HepG2 (cell line): ENCODE data around the gene TRIO. TPM values are rescaled to one million over a fixed set of nuclear protein-coding genes. Genes with fewer than 3 reads are reported as not detected.

Experiments used
- ARNT2 ChIP-seq: sonication (generic); formaldehyde crosslinking; IDR thresholded peaks from 2 replicates; pipeline ENCODE4 v1.8.0; 2022; ENCODE audit warnings: mild to moderate bottlenecking, low read depth, missing genetic modification reagents, moderate library complexity
- ASH2L ChIP-seq: fragments of 300-600, 200-600 bp; sonication (generic); IDR thresholded peaks from 2 replicates; pipeline ENCODE4 v1.7.0; 2017; ENCODE audit warnings: low read depth, mild to moderate bottlenecking, moderate library complexity, mixed read lengths, low read length; ENCODE audit not compliant: insufficient read length
- CAMTA2 ChIP-seq: sonication (generic); formaldehyde crosslinking; IDR thresholded peaks from 2 replicates; pipeline ENCODE4 v1.4.0; 2020; ENCODE audit warnings: mild to moderate bottlenecking, missing genetic modification reagents, borderline replicate concordance
- CHD2 ChIP-seq: IDR thresholded peaks from 2 replicates; pipeline ENCODE4 v1.6.1; 2011; ENCODE audit warnings: low read depth, low read length, improper control_type of control experiment
- FOXM1 ChIP-seq: sonication (generic); formaldehyde crosslinking; IDR thresholded peaks from 2 replicates; pipeline ENCODE4 v1.5.0; 2020; ENCODE audit warnings: missing genetic modification reagents
- HDAC2 ChIP-seq: sonication (generic); formaldehyde crosslinking; IDR thresholded peaks from 2 replicates; pipeline ENCODE4 v1.4.0; 2020; ENCODE audit warnings: missing genetic modification reagents
- PHF21A ChIP-seq: sonication (generic); formaldehyde crosslinking; IDR thresholded peaks from 2 replicates; pipeline ENCODE4 v1.5.0; 2020; ENCODE audit warnings: mild to moderate bottlenecking, missing genetic modification reagents
- RFX3 ChIP-seq: IDR thresholded peaks from 2 replicates; pipeline ENCODE4 v1.6.1; 2016; ENCODE audit warnings: missing biosample characterization, missing genetic modification reagents
- SMARCE1 ChIP-seq: fragments of 450-650 bp; IDR thresholded peaks from 2 replicates; pipeline ENCODE4 v1.6.1; 2017; ENCODE audit warnings: borderline replicate concordance
- SOX5 ChIP-seq: IDR thresholded peaks from 2 replicates; pipeline ENCODE4 v1.6.1; 2016; ENCODE audit warnings: borderline replicate concordance
- ZKSCAN1 ChIP-seq: fragments of 150-350 bp; IDR thresholded peaks from 2 replicates; pipeline ENCODE4 v1.6.1; 2014; ENCODE audit warnings: low read length
- ZMYM3 ChIP-seq: sonication (generic); formaldehyde crosslinking; IDR thresholded peaks from 2 replicates; pipeline ENCODE4 v1.5.1; 2020; ENCODE audit warnings: mild to moderate bottlenecking, missing genetic modification reagents
- ZNF460 ChIP-seq: sonication (generic); formaldehyde crosslinking; IDR thresholded peaks from 2 replicates; pipeline ENCODE4 v1.5.1; 2020; ENCODE audit warnings: missing genetic modification reagents, mild to moderate bottlenecking, borderline replicate concordance
- polyA plus RNA-seq, 8 experiments: library from polyadenylated mRNA; depleted of rRNA in 3 of 8; stranded (reverse) in 7 of 8; unstranded in 1 of 8; fragments of >200 nt; fragmentation: Illumina TruSeq in 4 of 8; extraction: Trizol in 4 of 8; gene quantifications; 2 replicates each; pipeline versions ENCODE4 v1.2.1 to v1.2.3, GENCODE V29; 2011 to 2016; ENCODE audit warnings: low read depth in 4 of 8, missing spikeins in 1 of 8, mixed read lengths in 1 of 8; ENCODE audit not compliant: insufficient read depth in 1 of 8
- total RNA-seq, 5 experiments: library from RNA; depleted of rRNA; stranded (reverse); fragments of >200 nt; fragmentation: Illumina TruSeq; extraction: Trizol; gene quantifications; 2 replicates each; pipeline ENCODE4 v1.2.3, GENCODE V29; 2016; ENCODE audit warnings: low read depth in 1 of 5
- TF ChIP-seq, protein P1 (sequence below): sonication (generic); formaldehyde crosslinking; IDR thresholded peaks from 2 replicates; pipeline ENCODE4 v1.8.1; 2023; ENCODE audit warnings: mild to moderate bottlenecking, inconsistent platforms, moderate library complexity, missing genetic modification reagents, borderline replicate concordance
- TF ChIP-seq, protein P2 (sequence below): sonication (generic); formaldehyde crosslinking; conservative IDR thresholded peaks from 2 replicates; pipeline ENCODE4 v1.8.0; 2022; ENCODE audit warnings: low read depth, missing genetic modification reagents
- TF ChIP-seq, protein P3 (sequence below): sonication (generic); formaldehyde crosslinking; conservative IDR thresholded peaks from 2 replicates; pipeline ENCODE4 v1.8.0; 2022; ENCODE audit warnings: mild to moderate bottlenecking, moderate library complexity, missing genetic modification reagents
- TF ChIP-seq, protein P4 (sequence below): sonication (generic); formaldehyde crosslinking; IDR thresholded peaks from 2 replicates; pipeline ENCODE4 v1.5.0; 2020; ENCODE audit warnings: mild to moderate bottlenecking, missing genetic modification reagents
- TF ChIP-seq, protein P5 (sequence below): sonication (generic); formaldehyde crosslinking; IDR thresholded peaks from 2 replicates; pipeline ENCODE4 v1.4.0; 2020; ENCODE audit warnings: mild to moderate bottlenecking, missing genetic modification reagents

The TRIO gene
- total and polyA plus RNA-seq, 2 of the 13 experiments (the other 11 are each of a cell fraction or from before 2014, with no cell fraction given): 45.2 to 45.9 TPM

DNA sequence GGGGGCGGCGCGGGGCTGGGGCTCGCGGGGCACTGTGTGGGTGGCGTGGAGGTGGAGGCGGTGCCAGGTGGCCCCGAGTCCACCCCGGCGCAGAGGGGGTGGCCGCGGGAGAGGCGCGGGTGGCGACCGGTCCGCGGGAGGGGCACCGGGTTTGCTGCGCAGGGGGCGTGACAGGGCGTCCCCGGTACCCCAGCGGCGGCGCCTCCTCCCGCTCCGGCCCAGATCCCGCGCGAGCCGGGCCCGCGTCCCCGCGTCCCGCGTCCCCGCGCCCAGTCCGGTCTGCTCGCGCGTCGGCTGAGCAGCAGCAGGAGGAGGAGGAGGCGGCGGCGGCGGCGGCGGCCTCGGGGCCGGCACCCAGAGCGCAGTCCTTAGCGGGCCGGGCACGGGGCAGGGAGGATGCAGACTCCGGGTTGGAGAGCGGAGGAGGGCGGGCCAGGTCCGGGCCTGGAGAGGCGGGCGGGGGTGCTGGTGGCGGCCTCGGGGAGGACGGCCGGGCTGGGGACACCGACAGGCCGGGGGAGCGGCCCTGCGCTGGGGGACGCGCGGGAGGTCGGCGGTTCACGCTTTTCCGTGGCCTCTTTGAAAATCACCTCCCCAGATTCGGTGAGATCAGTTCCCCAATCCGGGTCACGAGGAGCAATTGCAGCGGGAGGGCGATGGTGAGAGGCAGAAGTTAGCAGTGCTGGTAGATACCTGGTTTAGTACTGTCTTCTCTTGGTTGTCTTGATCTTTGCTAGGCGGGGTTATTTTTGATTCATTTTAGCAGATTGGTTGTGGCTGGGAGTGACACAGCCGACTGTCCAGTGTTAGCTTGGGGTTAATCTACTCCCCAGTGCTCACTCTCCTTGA lies 1.7 kb downstream of the TRIO start (continued):
- TF ChIP-seq, protein P1, sequence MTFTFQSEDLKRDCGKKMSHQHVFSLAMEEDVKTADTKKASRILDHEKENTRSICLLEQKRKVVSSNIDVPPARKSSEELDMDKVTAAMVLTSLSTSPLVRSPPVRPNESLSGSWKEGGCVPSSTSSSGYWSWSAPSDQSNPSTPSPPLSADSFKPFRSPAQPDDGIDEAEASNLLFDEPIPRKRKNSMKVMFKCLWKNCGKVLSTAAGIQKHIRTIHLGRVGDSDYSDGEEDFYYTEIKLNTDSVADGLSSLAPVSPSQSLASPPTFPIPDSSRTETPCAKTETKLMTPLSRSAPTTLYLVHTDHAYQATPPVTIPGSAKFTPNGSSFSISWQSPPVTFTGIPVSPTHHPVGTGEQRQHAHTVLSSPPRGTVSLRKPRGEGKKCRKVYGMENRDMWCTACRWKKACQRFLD (CRISPR knock-in tag): peak; percentile 29; the same call in 1 of the 2 replicates
- TF ChIP-seq ASH2L (peak; percentile 70), RFX3 (no peak), HDAC2 (CRISPR knock-in tag) (no peak), CAMTA2 (CRISPR knock-in tag) (no peak), FOXM1 (CRISPR knock-in tag) (no peak), PHF21A (CRISPR knock-in tag) (peak; percentile 35; the same call in 1 of the 2 replicates), ARNT2 (CRISPR knock-in tag) (no peak; the same call in 1 of the 2 replicates), ZMYM3 (CRISPR knock-in tag) (no peak), ZKSCAN1 (no peak), ZNF460 (no peak), CHD2 (peak; percentile 89), SMARCE1 (no peak), SOX5 (no peak)
- TF ChIP-seq, protein P2, sequence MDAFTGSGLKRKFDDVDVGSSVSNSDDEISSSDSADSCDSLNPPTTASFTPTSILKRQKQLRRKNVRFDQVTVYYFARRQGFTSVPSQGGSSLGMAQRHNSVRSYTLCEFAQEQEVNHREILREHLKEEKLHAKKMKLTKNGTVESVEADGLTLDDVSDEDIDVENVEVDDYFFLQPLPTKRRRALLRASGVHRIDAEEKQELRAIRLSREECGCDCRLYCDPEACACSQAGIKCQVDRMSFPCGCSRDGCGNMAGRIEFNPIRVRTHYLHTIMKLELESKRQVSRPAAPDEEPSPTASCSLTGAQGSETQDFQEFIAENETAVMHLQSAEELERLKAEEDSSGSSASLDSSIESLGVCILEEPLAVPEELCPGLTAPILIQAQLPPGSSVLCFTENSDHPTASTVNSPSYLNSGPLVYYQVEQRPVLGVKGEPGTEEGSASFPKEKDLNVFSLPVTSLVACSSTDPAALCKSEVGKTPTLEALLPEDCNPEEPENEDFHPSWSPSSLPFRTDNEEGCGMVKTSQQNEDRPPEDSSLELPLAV (CRISPR knock-in tag): no peak
- TF ChIP-seq, protein P3, sequence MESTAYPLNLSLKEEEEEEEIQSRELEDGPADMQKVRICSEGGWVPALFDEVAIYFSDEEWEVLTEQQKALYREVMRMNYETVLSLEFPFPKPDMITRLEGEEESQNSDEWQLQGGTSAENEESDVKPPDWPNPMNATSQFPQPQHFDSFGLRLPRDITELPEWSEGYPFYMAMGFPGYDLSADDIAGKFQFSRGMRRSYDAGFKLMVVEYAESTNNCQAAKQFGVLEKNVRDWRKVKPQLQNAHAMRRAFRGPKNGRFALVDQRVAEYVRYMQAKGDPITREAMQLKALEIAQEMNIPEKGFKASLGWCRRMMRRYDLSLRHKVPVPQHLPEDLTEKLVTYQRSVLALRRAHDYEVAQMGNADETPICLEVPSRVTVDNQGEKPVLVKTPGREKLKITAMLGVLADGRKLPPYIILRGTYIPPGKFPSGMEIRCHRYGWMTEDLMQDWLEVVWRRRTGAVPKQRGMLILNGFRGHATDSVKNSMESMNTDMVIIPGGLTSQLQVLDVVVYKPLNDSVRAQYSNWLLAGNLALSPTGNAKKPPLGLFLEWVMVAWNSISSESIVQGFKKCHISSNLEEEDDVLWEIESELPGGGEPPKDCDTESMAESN (CRISPR knock-in tag): 0 out of 2 replicates have a peak, but pooled peaks have one; percentile 16
- TF ChIP-seq, protein P4, sequence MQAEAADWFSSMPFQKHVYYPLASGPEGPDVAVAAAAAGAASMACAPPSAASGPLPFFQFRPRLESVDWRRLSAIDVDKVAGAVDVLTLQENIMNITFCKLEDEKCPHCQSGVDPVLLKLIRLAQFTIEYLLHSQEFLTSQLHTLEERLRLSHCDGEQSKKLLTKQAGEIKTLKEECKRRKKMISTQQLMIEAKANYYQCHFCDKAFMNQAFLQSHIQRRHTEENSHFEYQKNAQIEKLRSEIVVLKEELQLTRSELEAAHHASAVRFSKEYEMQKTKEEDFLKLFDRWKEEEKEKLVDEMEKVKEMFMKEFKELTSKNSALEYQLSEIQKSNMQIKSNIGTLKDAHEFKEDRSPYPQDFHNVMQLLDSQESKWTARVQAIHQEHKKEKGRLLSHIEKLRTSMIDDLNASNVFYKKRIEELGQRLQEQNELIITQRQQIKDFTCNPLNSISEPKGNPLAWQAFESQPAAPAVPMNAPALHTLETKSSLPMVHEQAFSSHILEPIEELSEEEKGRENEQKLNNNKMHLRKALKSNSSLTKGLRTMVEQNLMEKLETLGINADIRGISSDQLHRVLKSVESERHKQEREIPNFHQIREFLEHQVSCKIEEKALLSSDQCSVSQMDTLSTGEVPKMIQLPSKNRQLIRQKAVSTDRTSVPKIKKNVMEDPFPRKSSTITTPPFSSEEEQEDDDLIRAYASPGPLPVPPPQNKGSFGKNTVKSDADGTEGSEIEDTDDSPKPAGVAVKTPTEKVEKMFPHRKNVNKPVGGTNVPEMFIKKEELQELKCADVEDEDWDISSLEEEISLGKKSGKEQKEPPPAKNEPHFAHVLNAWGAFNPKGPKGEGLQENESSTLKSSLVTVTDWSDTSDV (CRISPR knock-in tag): no peak
- TF ChIP-seq, protein P5, sequence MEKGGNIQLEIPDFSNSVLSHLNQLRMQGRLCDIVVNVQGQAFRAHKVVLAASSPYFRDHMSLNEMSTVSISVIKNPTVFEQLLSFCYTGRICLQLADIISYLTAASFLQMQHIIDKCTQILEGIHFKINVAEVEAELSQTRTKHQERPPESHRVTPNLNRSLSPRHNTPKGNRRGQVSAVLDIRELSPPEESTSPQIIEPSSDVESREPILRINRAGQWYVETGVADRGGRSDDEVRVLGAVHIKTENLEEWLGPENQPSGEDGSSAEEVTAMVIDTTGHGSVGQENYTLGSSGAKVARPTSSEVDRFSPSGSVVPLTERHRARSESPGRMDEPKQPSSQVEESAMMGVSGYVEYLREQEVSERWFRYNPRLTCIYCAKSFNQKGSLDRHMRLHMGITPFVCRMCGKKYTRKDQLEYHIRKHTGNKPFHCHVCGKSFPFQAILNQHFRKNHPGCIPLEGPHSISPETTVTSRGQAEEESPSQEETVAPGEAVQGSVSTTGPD (CRISPR knock-in tag): no peak
